ENCODE measurements around the gene FBRSL1. TPM values are rescaled to one million over a fixed set of nuclear protein-coding genes. Genes with fewer than 3 reads are reported as not detected.
A peak's percentile ranks its signal among the peaks of the same experiment; 100 is the strongest.
"Not testable (repeated sequence)": the region's sequence is repeated elsewhere in the genome, so short reads cannot be mapped to it uniquely, and the experiment has no call there.

The FBRSL1 gene
- total and polyA plus RNA-seq, 11 donors: 23.0 to 88.2 (median 40.0) TPM

DNA sequence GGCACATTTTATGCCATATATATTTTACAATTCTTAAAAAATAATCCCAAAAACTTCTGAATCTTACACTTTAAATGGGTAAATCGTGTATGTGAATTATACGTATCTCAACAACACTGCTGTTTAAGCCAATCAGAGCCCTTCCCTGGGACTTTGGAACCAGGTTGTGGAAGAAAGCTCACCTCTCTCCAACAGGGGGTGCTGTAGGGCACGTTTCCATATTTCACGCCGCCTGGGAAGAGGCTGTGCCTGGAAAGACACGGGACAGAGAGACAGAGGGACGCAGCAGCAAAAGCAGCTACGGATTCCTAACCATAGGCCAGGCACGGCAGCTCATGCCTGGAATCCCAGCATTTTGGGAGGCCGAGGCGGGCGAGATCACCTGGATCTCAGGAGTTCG lies 29.4 kb upstream of the FBRSL1 start:
- WGBS, 4 donors: 61 to 71% (median 66%) methylated on average over 13 of the region's 13 CpGs
- H3K4me1 ChIP-seq: no peaks in the 10 kb centered on the region
- intact Hi-C loops (cut with DNase I): no loop called here
- ATAC-seq (no peak), DNase-seq (peak in 2 of 5 donors; percentile 5 to 11)
- no peak overlapping the region for H3K4me3 ChIP-seq
- TF ChIP-seq, protein P1, sequence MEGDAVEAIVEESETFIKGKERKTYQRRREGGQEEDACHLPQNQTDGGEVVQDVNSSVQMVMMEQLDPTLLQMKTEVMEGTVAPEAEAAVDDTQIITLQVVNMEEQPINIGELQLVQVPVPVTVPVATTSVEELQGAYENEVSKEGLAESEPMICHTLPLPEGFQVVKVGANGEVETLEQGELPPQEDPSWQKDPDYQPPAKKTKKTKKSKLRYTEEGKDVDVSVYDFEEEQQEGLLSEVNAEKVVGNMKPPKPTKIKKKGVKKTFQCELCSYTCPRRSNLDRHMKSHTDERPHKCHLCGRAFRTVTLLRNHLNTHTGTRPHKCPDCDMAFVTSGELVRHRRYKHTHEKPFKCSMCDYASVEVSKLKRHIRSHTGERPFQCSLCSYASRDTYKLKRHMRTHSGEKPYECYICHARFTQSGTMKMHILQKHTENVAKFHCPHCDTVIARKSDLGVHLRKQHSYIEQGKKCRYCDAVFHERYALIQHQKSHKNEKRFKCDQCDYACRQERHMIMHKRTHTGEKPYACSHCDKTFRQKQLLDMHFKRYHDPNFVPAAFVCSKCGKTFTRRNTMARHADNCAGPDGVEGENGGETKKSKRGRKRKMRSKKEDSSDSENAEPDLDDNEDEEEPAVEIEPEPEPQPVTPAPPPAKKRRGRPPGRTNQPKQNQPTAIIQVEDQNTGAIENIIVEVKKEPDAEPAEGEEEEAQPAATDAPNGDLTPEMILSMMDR (IDR thresholded peaks at IDR 0.05): peak in 8 of 12 donors; percentile 5 to 35 (median 24)
- TF ChIP-seq POLR2A (IDR thresholded peaks at IDR 0.05): no peak
- H3K9me3 ChIP-seq: peaks cover 0 to 6% (median 0%) of the 10 kb centered on the region in 12 donors
- H3K27me3 ChIP-seq: peaks cover 0 to 41% (median 7%) of the 10 kb centered on the region in 9 donors
- H3K27ac ChIP-seq: no peak overlapping the region
- no peaks in the 10 kb centered on the region for H3K36me3 ChIP-seq

- TF ChIP-seq, protein P1 (IDR thresholded peaks at IDR 0.05): no peak
- no peak for TF ChIP-seq POLR2A (IDR thresholded peaks at IDR 0.05)
- peaks cover 0 to 6% (median 0%) of the 10 kb centered on the region in 12 donors for H3K9me3 ChIP-seq
- H3K27ac ChIP-seq: no peak overlapping the region
- no peaks in the 10 kb centered on the region for H3K36me3 ChIP-seq
- H3K4me1 ChIP-seq: no peaks in the 10 kb centered on the region
- WGBS, 4 donors: 77 to 86% (median 79%) methylated on average over 9 to 10 of the region's 10 CpGs
- intact Hi-C loops (cut with DNase I): no loop called here
- no peak overlapping the region for H3K4me3 ChIP-seq
- ATAC-seq: no peak
- DNase-seq: peak in 2 of 5 donors; percentile 8 to 36
- peaks cover 0 to 38% (median 10%) of the 10 kb centered on the region in 9 donors for H3K27me3 ChIP-seq
Measured at GRCh38 chr12:132461526-132461925, 28.4 kb upstream of the FBRSL1 start.

DNA sequence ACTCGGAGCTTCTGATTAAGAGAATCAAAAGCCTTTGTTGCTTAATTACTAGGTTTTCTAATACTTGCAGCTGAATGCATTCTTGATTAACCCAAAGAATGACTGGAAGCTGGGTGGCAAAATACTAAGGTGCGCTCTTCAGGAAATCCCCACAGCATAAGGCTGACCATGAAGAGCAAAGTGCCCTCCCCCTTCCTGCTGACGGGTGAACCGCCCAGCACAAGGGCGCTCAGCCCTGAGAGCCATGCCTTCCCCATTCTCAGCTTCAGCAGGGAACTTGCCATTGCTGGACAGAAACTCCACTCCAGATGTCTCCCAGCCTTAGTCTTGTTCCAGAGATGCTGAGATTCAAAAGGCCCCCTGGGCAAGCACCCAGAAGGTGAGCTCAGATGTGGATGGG lies 27.2 kb upstream of the FBRSL1 start:
- no peak overlapping the region for H3K4me3 ChIP-seq
- TF ChIP-seq POLR2A (IDR thresholded peaks at IDR 0.05): no peak
- TF ChIP-seq, protein P1 (IDR thresholded peaks at IDR 0.05): no peak
- no peaks in the 10 kb centered on the region for H3K36me3 ChIP-seq
- DNase-seq (peak in 1 of 5 donors; percentile 6), ATAC-seq (no peak)
- no peaks in the 10 kb centered on the region for H3K4me1 ChIP-seq
- no peak overlapping the region for H3K27ac ChIP-seq
- WGBS, 4 donors: 77 to 92% (median 81%) methylated on average over 5 of the region's 5 CpGs
- H3K27me3 ChIP-seq: peaks cover 0 to 45% (median 15%) of the 10 kb centered on the region in 9 donors
- intact Hi-C loops (cut with DNase I): no loop called here
- H3K9me3 ChIP-seq: peaks cover 0 to 6% (median 0%) of the 10 kb centered on the region in 12 donors

DNA sequence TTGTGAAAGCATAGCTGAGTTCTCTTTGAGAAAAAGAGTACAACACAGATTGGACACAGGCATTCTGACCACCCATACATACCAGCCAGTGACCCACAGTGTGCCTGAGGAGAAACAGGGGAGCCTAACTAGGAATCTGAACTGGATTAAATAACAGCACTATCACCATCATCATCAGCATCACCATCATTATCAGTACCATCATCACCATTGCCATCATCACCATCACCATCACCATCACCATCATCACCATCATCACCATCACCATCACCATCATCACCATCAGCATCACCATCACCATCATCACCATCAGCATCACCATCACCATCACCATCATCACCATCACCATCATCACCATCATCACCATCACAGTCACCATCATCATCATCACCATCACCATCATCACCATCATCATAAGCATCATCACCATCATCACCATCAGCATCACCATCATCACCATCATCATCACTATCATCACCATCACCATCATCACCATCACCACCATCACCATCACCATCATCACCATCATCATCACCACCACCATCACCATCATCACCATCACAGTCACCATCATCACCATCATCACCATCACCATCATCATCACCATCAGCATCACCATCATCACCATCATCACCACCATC lies 26.5 kb upstream of the FBRSL1 start:
- H3K4me3 ChIP-seq; ATAC-seq; intact Hi-C loops (cut with DNase I); H3K27ac ChIP-seq; H3K4me1 ChIP-seq; H3K36me3 ChIP-seq; H3K9me3 ChIP-seq: not testable (repeated sequence)
- peak in 1 of 5 donors; percentile 6 for DNase-seq
- H3K27me3 ChIP-seq: peaks cover 0 to 49% (median 17%) of the 10 kb centered on the region in 9 donors

GRCh38 chr12:132464304-132464703 lies 25.6 kb upstream of the FBRSL1 start:
- intact Hi-C loops (cut with DNase I): not testable (repeated sequence)
- peaks cover 0 to 42% (median 15%) of the 10 kb centered on the region in 9 donors for H3K27me3 ChIP-seq

More at GRCh38 chr12:132464304-132464703, 25.6 kb upstream of the FBRSL1 start:
- peak in 1 of 5 donors; percentile 4 for DNase-seq
- not testable (repeated sequence) for H3K4me3 ChIP-seq, ATAC-seq, H3K4me1 ChIP-seq, H3K27ac ChIP-seq, H3K36me3 ChIP-seq, H3K9me3 ChIP-seq
- 62 to 86% (median 76%) methylated on average over 5 of the region's 5 CpGs for WGBS, 4 donors

Measured in heart left ventricle (tissue), 16 donors.